ENCODE results near the gene EXOSC7. TPM values are rescaled to one million over a fixed set of nuclear protein-coding genes. Genes with fewer than 3 reads are reported as not detected.
"Not testable (repeated sequence)": the region's sequence is repeated elsewhere in the genome, so short reads cannot be mapped to it uniquely, and the experiment has no call there.

EXOSC7 gene
- total and polyA plus RNA-seq, 9 donors: 39.5 to 51.4 (median 43.3) TPM

DNA sequence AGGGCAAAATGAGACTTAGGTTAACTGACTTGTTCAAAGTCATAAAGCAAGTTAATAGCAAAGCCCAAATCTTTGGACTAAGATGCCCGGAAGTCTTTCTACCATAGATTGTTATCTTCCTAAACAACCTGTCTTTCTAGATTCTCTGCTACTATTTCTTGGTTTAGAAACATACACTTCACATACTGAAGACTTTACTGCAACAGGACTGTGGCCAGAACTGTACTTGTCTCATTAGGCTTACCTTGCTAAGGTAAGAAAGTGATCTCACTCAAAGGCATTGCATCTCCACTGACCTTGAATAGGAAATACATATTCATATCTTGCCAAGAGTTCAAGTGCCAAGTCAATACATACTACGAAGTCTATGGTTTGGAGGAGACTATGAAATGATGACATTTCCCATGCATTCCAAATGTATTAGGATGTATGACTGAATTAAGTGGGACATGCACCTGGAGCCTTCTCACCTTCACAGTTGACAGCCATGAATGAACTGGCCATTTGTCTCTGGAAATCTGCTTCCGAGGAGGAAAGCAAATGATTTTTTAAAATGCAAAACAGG lies 5.0 kb upstream of the EXOSC7 start:
- DNase-seq: no peak
- no CpG with 5 or more reads among the region's 3 CpGs for WGBS (ENCODE audit: insufficient coverage)
- no peak overlapping the region for H3K27ac ChIP-seq (ENCODE audit: low read length)
- H3K9me3 ChIP-seq (replicated peaks; ENCODE audit: control insufficient read depth, low read depth, low read length): no peaks in the 10 kb centered on the region
- peaks cover 14% of the 10 kb centered on the region for H3K4me1 ChIP-seq (ENCODE audit: control insufficient read depth, insufficient read depth, low read length)
- peaks cover 8% of the 10 kb centered on the region for H3K36me3 ChIP-seq (ENCODE audit: control insufficient read depth, insufficient read depth, low read length)
- H3K27me3 ChIP-seq (ENCODE audit: control insufficient read depth, insufficient read depth, low read length): no peaks in the 10 kb centered on the region
- H3K4me3 ChIP-seq (ENCODE audit: low read length): no peak overlapping the region

- Histone ChIP-seq H3K4me1 (ENCODE audit: control insufficient read depth, insufficient read depth, low read length) (peaks cover 15% of the 10 kb centered on the region), H3K4me3 (ENCODE audit: low read length) (peak overlapping the region; percentile 95), H3K27ac (ENCODE audit: low read length) (no peak overlapping the region), H3K27me3 (ENCODE audit: control insufficient read depth, insufficient read depth, low read length) (no peaks in the 10 kb centered on the region), H3K9me3 (replicated peaks; ENCODE audit: control insufficient read depth, low read depth, low read length) (no peaks in the 10 kb centered on the region), H3K36me3 (ENCODE audit: control insufficient read depth, insufficient read depth, low read length) (peaks cover 8% of the 10 kb centered on the region)
- no peak for DNase-seq
- WGBS (ENCODE audit: insufficient coverage): 86% methylated on average over 4 of the region's 4 CpGs
These were observed 1.6 kb upstream of the EXOSC7 start for GRCh38 chr3:44974416-44974815.

- Histone ChIP-seq H3K9me3 (replicated peaks; ENCODE audit: control insufficient read depth, low read depth, low read length) (no peaks in the 10 kb centered on the region), H3K36me3 (ENCODE audit: control insufficient read depth, insufficient read depth, low read length) (no peaks in the 10 kb centered on the region), H3K27me3 (ENCODE audit: control insufficient read depth, insufficient read depth, low read length) (no peaks in the 10 kb centered on the region), H3K4me3 (ENCODE audit: low read length) (no peak overlapping the region), H3K4me1 (ENCODE audit: control insufficient read depth, insufficient read depth, low read length) (peaks cover 13% of the 10 kb centered on the region), H3K27ac (ENCODE audit: low read length) (no peak overlapping the region)
- WGBS (ENCODE audit: insufficient coverage): no CpG with 5 or more reads among the region's 1 CpG
- DNase-seq: no peak
These were observed 5.2 kb downstream of the EXOSC7 start for GRCh38 chr3:44981220-44981619.

DNA sequence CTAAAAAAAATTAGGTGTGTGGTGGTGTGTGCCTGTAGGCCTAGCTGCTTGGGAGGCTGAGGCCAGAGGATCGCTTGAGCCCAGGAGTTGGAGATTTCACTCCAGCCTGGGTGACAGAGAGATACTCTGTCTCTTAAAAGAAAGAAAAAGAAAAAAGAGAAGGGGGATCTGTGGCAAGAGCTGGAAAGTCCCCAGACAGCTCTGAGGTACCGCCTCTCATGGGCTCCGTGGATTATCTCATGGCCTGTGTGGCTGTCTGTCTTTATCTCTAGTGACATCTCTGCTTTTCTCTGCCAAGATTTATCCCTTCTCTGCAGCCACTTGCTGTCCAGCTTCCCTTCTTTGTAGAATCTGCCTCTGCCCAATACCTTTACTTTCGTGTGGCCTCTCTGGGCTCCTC lies 5.7 kb downstream of the EXOSC7 start:
- Histone ChIP-seq H3K4me1 (ENCODE audit: control insufficient read depth, insufficient read depth, low read length) (peaks cover 13% of the 10 kb centered on the region), H3K27ac (ENCODE audit: low read length) (no peak overlapping the region), H3K9me3 (replicated peaks; ENCODE audit: control insufficient read depth, low read depth, low read length) (no peaks in the 10 kb centered on the region), H3K27me3 (ENCODE audit: control insufficient read depth, insufficient read depth, low read length) (no peaks in the 10 kb centered on the region), H3K4me3 (ENCODE audit: low read length) (no peak overlapping the region), H3K36me3 (ENCODE audit: control insufficient read depth, insufficient read depth, low read length) (no peaks in the 10 kb centered on the region)
- 93% methylated on average over 4 of the region's 4 CpGs for WGBS (ENCODE audit: insufficient coverage)
- DNase-seq: no peak

GRCh38 chr3:44982817-44983216 lies 6.8 kb downstream of the EXOSC7 start:
- no peaks in the 10 kb centered on the region for H3K9me3 ChIP-seq (replicated peaks; ENCODE audit: control insufficient read depth, low read depth, low read length)
- peak overlapping the region; percentile 52 for H3K27ac ChIP-seq (ENCODE audit: low read length)
- no peak overlapping the region for H3K4me3 ChIP-seq (ENCODE audit: low read length)
- WGBS (ENCODE audit: insufficient coverage): 60% methylated on average over 1 of the region's 3 CpGs
- H3K36me3 ChIP-seq (ENCODE audit: control insufficient read depth, insufficient read depth, low read length): no peaks in the 10 kb centered on the region
- no peak for DNase-seq
- H3K4me1 ChIP-seq (ENCODE audit: control insufficient read depth, insufficient read depth, low read length): peaks cover 8% of the 10 kb centered on the region
- H3K27me3 ChIP-seq (ENCODE audit: control insufficient read depth, insufficient read depth, low read length): no peaks in the 10 kb centered on the region

GRCh38 chr3:44983484-44983941 lies 7.5 kb downstream of the EXOSC7 start:
- Histone ChIP-seq H3K9me3 (replicated peaks; ENCODE audit: control insufficient read depth, low read depth, low read length) (no peaks in the 10 kb centered on the region), H3K4me1 (ENCODE audit: control insufficient read depth, insufficient read depth, low read length) (peaks cover 8% of the 10 kb centered on the region), H3K27me3 (ENCODE audit: control insufficient read depth, insufficient read depth, low read length) (no peaks in the 10 kb centered on the region), H3K27ac (ENCODE audit: low read length) (peak overlapping the region; percentile 52), H3K36me3 (ENCODE audit: control insufficient read depth, insufficient read depth, low read length) (no peaks in the 10 kb centered on the region), H3K4me3 (ENCODE audit: low read length) (no peak overlapping the region)
- no peak for DNase-seq
- 50% methylated on average over 1 of the region's 1 CpG for WGBS (ENCODE audit: insufficient coverage)

- no peaks in the 10 kb centered on the region for H3K9me3 ChIP-seq (replicated peaks; ENCODE audit: control insufficient read depth, low read depth, low read length)
- WGBS (ENCODE audit: insufficient coverage): no CpG with 5 or more reads among the region's 2 CpGs
- peaks cover 2% of the 10 kb centered on the region for H3K36me3 ChIP-seq (ENCODE audit: control insufficient read depth, insufficient read depth, low read length)
- no peak overlapping the region for H3K4me3 ChIP-seq (ENCODE audit: low read length)
- no peak overlapping the region for H3K27ac ChIP-seq (ENCODE audit: low read length)
- H3K4me1 ChIP-seq (ENCODE audit: control insufficient read depth, insufficient read depth, low read length): peaks cover 8% of the 10 kb centered on the region
- DNase-seq: no peak
- no peaks in the 10 kb centered on the region for H3K27me3 ChIP-seq (ENCODE audit: control insufficient read depth, insufficient read depth, low read length)
These were observed 8.3 kb downstream of the EXOSC7 start for GRCh38 chr3:44984335-44984734.

DNA sequence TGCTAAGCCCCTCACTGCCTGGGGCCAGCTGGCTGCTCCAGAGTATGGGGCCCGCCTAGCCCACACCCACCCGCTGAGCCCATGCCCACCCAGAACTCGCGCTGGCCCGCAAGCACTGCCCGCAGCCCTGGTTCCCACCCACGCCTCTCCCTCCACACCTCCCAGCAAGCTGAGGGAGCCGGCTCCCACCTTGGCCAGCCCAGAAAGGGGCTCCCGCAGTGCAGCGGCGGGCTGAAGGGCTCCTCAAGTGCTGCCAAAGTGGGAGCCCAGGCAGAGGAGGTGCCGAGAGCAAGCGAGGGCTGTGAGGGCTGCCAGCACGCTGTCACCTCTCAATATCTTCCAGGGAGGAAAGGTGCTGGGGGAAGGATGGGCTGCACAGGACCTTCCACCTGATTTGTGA lies 10.3 kb downstream of the EXOSC7 start:
- not testable (repeated sequence) for H3K9me3 ChIP-seq (replicated peaks; ENCODE audit: control insufficient read depth, low read depth, low read length); H3K4me1 ChIP-seq (ENCODE audit: control insufficient read depth, insufficient read depth, low read length); H3K27ac ChIP-seq (ENCODE audit: low read length); DNase-seq; H3K27me3 ChIP-seq (ENCODE audit: control insufficient read depth, insufficient read depth, low read length); H3K4me3 ChIP-seq (ENCODE audit: low read length)
- WGBS (ENCODE audit: insufficient coverage): 95% methylated on average over 9 of the region's 14 CpGs
- peaks cover 20% of the 10 kb centered on the region for H3K36me3 ChIP-seq (ENCODE audit: control insufficient read depth, insufficient read depth, low read length)

DNA sequence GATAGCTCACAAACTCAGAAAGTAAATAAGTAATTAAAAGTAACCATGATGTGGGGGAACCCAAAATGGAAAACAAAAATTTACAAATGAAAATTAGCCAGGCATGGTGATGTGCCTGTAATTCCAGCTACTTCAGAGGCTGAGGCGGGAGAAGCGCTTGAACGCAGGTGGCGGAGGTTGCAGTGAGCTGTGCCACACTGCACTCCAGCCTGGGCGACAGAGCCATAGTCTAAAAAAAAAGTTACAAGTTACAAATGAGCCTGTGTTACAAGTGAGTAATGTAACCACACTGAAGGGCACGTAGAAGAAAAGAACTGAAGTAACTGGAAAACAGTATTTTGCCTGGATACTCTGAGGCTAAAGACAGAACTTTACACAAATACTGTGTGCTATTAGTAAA lies 11.3 kb downstream of the EXOSC7 start:
- Histone ChIP-seq H3K4me1 (ENCODE audit: control insufficient read depth, insufficient read depth, low read length) (peaks cover 8% of the 10 kb centered on the region), H3K27ac (ENCODE audit: low read length) (no peak overlapping the region)

GRCh38 chr3:44988073-44988472 lies 12.0 kb downstream of the EXOSC7 start:
- no CpG with 5 or more reads among the region's 2 CpGs for WGBS (ENCODE audit: insufficient coverage)
- peaks cover 5% of the 10 kb centered on the region for H3K4me1 ChIP-seq (ENCODE audit: control insufficient read depth, insufficient read depth, low read length)
- H3K4me3 ChIP-seq (ENCODE audit: low read length): no peak overlapping the region
- H3K36me3 ChIP-seq (ENCODE audit: control insufficient read depth, insufficient read depth, low read length): peaks cover 31% of the 10 kb centered on the region
- H3K9me3 ChIP-seq (replicated peaks; ENCODE audit: control insufficient read depth, low read depth, low read length): no peaks in the 10 kb centered on the region
- DNase-seq: no peak
- H3K27me3 ChIP-seq (ENCODE audit: control insufficient read depth, insufficient read depth, low read length): no peaks in the 10 kb centered on the region
- H3K27ac ChIP-seq (ENCODE audit: low read length): no peak overlapping the region

More for the DNA sequence above, 11.3 kb downstream of the EXOSC7 start:
- no peak for DNase-seq
- Histone ChIP-seq H3K9me3 (replicated peaks; ENCODE audit: control insufficient read depth, low read depth, low read length) (no peaks in the 10 kb centered on the region), H3K27me3 (ENCODE audit: control insufficient read depth, insufficient read depth, low read length) (no peaks in the 10 kb centered on the region), H3K4me3 (ENCODE audit: low read length) (no peak overlapping the region), H3K36me3 (ENCODE audit: control insufficient read depth, insufficient read depth, low read length) (peaks cover 28% of the 10 kb centered on the region)
- 98% methylated on average over 5 of the region's 6 CpGs for WGBS (ENCODE audit: insufficient coverage)

DNA sequence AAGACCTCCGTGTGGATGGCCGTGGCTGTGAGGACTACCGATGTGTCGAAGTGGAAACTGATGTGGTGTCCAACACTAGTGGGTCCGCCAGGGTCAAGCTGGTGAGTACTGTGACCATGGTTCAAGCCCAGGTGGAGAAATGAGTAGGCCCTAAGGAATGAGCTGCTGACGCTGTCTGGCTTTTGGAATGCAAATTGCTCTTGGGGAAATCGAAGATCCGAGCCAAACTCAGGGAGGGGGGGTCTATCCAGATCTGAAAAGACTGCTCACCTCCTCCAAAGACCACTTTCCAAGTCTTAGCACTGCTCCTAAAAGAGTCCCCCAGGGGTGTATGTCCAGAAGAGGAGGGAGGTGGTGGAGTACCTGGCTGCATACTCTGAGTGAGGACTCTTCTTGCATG lies 13.1 kb downstream of the EXOSC7 start:
- WGBS (ENCODE audit: insufficient coverage): 85% methylated on average over 5 of the region's 8 CpGs
- Histone ChIP-seq H3K27me3 (ENCODE audit: control insufficient read depth, insufficient read depth, low read length) (no peaks in the 10 kb centered on the region), H3K4me1 (ENCODE audit: control insufficient read depth, insufficient read depth, low read length) (peaks cover 2% of the 10 kb centered on the region), H3K9me3 (replicated peaks; ENCODE audit: control insufficient read depth, low read depth, low read length) (no peaks in the 10 kb centered on the region), H3K27ac (ENCODE audit: low read length) (no peak overlapping the region), H3K4me3 (ENCODE audit: low read length) (no peak overlapping the region), H3K36me3 (ENCODE audit: control insufficient read depth, insufficient read depth, low read length) (peaks cover 35% of the 10 kb centered on the region)
- DNase-seq: no peak
